NCI-H2029 (cell line): Measurements from ENCODE around the gene SLK.

ENCODE experiments used
- DNase-seq: peaks from one replicate; lab custom pipeline; 2025; lab: John Stamatoyannopoulos, UW

Gene SLK

GRCh38 chr10:103941801-103942200 lies 25.1 kb upstream of the SLK start:
- no peak for DNase-seq

DNA sequence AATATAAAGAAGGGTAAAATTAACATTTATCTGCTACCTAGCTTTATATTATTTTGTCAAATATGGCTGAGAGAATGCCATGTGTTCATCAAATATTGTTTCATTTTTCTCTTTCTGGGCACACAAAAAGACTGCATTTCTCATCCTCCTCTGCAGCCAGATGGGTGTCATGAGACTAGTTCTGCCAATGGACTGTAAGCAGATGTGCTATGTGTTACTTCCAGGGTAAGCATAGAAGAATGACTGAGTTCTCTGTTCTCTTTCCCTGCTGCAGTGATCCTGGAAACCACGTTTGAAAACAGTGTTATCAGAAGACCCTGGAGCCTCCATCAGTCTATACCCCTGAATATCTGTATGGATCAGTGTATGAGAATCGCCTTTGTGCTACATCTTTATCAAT lies 24.1 kb upstream of the SLK start:
- no peak for DNase-seq

- DNase-seq, result no peak
These were observed 19.0 kb upstream of the SLK start for GRCh38 chr10:103947799-103948516.

GRCh38 chr10:103949728-103950127 lies 17.2 kb upstream of the SLK start:
- no peak for DNase-seq

- no peak for DNase-seq
These were observed 15.8 kb upstream of the SLK start for GRCh38 chr10:103951183-103951582.

- DNase-seq, result peak; percentile 4
These were observed 15.0 kb upstream of the SLK start for GRCh38 chr10:103951942-103952341.

DNA sequence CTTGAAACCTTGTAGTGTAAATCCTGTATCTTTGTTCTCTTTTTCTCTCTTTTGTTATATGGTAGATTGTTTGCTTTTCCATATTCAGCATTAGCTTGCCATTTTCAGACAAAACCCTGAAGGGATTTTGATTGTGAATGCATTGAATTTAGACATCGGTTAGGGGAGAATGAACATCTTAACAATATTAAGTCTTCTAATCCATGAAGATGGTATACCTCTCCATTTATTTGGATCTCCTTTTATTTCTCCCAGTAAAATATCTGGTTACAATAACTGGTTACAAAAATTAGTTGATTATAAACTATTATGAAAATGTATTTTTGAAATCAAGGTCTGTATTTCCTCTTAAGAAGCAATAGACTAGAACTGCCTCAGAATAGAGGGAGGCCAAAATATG lies 12.4 kb upstream of the SLK start:
- no peak for DNase-seq

DNA sequence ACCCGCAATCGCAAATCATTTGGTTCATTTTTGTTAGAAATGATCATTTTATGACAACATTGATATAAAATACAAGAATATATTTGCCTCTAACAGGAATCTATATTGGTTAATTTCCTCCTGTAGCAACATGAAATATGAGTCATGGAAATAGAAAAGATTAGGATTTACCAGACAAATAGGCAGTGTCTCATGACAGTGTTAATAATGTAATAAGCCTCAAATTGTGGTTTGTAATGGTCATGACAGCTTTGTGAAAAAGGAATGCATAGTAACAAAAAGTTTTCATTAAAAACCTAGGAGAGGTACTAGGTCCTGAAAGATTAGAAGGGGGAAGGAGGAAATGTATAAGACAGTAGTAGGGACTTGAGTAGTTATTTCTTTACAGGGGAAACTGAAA lies 7.9 kb upstream of the SLK start:
- DNase-seq, result no peak

GRCh38 chr10:103960103-103960502 lies 6.8 kb upstream of the SLK start:
- no peak for DNase-seq

DNA sequence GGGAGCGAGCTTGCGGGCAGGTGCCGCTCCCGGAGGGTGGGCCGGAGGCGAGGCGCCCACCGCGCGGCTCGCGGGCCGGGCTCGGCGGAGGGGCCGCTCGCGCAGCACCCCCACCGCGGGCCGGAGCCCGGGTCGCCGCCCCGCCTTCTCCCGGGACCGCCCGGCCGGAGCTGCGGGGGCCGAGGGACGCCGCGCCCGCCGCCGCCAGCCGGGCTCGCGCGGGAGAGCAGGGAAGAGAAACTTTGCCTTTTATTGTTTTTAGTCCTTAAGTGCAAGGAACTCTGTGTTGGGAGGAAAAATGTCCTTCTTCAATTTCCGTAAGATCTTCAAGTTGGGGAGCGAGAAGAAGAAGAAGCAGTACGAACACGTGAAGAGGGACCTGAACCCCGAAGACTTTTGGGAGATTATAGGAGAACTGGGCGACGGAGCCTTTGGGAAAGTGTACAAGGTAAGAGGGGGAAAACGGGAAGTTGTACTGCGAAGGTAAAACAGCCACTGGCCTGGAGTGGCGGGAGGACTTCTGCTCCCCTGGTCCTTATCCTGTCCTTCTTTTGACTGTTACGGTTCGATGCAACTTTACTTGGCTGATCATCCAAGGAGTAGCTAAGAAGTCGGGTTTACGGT lies 620 bp downstream of the SLK start:
- DNase-seq, result no peak

DNA sequence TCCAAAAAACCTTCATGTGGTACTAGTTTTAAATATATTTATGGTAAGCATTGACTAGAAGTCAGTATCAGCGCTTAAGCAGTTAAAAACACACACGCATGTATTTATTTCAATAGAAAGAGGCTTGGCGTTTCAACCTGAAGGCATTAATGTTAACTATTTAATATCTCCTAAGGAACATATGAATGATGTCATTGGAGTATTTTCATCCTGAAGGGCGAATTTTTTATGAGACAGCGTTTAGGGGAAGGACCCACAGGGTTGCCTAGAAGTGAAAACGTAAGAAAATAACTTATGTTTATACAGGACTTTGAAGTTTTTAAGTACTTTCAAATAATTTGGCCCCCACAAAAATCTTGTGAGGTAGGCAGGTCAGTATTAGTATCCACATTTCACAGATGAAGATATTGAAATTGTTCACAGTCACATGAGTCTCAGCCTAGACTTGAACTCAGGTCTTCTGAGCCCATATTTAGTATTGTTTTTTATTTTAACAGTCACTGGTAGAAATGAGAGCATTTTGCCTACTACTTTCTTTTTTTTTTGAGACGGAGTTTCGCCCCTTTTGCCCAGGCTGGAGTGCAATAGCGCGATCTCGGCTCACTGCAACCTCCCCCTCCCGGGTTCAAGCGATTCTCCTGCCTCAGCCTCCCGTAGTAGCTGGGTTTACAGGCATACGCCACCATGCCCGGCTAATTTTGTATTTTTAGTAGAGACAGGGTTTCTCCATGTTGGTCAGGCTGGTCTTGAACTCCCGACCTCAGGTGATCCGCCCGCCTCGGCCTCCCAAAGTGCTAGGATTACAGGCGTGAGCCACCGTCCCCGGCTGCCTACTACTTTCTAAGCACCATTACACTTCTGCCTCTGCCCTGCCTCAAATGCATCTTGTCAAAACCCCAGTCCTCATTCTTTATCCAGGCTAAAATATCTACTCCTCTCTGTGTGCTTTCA lies 1.8 kb downstream of the SLK start:
- DNase-seq, result no peak

DNA sequence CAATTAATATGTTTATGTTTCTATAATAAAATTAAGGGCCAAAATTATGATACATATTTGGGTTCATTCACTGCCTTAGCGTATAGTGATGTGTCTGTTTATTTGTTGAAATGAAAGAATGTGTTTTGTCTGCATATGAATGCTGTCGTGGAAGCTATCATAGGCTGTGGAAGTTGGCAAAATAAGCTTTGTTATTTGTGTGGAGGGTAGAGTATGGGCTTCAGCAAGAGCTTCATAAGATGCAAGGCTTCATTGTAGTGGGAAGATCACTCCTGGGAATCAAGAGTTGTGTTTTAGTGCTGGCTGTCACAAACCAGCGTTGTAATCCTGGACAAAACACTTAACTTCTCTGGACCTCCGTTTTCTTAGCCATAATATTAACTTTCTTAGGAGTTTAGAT lies 2.5 kb downstream of the SLK start:
- no peak for DNase-seq

DNA sequence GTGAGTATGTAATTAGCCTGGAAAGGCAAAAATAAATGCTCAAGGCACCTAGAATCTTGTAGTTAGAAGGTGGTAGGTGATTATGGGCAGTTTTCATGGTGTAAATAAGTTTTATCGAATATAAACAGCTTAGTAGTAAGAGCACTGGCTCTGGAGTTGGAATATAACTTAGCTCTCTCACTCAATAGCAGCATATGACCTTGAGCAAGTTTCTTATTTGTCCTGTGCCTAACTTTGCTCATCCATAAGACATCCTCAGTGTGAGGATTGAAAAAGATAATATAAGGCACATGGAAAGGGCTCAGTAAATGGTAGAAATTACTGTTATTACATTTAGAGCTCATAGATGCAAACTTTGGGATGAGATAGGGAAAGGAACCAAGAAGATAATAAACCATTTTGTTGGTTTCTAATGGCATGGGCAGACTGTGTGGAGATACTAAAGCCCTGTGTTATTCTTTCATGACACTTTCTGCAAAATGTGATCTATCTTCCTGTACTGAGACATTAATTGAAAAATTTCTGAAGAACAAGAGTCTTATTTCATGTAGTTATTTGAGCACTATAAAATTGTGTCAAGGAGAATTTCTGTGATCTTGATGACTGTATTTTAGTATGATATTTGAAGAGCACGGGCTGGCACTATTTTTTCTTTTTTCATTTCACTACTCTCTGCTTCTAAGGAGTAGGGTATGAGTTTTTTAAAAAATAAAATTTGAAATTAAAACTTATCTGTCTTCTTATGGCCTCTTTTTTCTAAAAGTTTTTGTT lies 3.1 kb downstream of the SLK start:
- no peak for DNase-seq

DNA sequence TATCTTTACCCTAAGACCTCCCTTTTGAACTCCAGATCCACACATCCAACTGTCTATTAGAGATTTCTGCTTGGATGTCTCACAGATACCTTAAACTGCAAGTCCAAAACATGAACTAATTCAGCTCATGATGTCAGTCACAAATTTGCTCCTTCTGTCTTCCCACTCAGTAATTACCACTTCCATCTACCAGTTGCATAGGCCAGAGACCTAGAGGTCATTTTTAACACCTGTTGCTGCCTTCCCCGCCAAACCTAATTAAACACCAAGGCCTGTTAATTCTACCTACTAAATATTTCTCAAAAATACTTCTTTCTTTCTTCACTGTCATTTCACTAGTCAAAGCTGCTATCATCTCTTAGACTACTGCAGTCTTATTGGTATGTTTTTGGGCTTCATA lies 8.2 kb downstream of the SLK start:
- no peak for DNase-seq

DNA sequence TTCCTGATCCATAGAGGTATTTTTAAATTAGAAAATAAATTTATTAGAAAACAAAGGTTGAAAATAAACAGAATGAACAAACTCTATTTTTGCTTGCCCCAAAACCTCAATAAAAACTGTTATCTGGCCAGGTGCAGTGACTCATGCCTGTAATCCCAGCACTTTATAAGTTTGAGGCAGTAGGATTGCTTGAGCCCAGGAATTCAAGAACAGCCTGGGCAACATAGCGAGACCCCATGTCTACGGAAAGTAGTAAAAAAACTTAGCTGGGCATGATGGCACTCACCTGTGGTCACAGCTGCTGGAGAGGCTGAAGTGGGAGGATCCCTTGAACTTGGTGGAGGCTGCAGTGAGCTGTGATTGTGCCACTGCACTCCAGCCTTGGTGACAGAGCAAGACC lies 10.3 kb downstream of the SLK start:
- no peak for DNase-seq

DNA sequence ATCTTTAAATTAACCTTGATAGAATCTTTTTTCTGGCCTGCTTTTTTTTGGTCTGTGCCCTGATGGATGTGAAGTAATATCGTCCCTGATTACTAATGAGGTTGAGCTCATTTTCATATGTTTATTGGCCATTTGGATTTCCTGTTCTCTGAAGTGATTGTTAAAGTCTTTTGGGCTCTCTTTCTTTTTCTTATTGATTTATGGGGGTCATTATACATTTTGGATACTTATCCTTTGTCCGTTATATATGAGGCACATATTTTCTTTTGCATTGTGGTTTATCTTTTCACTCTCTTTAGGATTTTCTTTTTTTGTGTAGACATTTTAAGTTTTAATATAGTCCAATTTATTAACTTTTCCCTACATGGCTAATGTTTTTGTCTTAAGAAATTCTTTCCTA lies 12.6 kb downstream of the SLK start:
- no peak for DNase-seq

DNA sequence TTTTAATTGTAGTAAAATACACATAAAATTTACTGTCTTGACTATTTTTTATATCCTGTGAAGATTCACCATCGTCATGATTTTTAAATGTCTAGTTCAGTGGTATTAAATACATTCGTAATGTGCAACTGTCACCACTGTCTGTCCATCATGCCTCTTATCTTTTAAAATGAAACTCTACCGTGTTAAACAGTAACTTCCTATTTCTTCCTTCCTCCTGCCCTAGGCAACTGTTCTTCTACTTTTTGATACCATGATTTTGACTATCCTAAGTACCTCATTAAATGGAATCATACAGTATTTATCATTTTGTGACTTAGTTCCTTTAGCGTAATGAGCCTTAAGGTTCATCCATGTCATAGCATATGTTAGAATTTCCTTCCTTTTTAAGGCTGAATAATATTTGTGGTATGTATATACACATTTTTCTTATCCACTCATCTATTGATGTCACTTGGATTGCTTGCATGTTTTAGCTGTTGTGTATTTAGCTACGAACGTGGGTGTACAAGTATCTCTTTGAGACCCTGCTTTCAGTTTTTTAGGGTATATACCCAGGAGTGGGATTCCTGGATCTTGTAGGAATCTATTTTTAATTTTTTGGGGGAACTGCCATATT lies 13.5 kb downstream of the SLK start:
- no peak for DNase-seq

- DNase-seq, result no peak
These were observed 15.7 kb downstream of the SLK start for GRCh38 chr10:103982639-103983038.

DNA sequence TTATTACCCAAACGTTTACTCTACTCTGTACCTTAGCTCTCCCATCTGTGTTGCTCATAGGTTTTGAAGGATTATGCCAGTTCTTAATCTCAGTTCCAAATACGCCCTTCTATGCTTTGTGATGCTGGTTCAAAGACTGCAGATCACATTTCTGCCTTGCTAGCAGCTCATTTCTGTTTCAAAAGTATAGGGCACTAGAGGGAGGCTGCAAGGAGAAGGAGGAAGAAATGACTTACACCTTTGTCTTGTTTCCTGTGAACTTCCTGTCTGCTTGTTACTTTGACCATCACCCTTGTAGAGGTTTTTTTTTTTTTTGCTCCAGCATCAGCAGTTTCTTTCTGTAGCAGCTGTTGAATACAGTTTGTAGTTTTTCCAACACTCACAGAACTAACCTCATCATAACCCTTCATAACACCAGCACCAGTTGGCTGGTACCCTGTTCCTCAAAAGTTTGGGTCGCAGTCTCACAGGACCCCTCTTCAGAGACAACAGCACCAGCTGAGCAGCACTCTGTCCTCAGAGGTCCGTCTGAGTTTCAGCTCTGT lies 16.5 kb downstream of the SLK start:
- DNase-seq, result no peak

- no peak for DNase-seq
These were observed 18.8 kb downstream of the SLK start for GRCh38 chr10:103985726-103986125.

DNA sequence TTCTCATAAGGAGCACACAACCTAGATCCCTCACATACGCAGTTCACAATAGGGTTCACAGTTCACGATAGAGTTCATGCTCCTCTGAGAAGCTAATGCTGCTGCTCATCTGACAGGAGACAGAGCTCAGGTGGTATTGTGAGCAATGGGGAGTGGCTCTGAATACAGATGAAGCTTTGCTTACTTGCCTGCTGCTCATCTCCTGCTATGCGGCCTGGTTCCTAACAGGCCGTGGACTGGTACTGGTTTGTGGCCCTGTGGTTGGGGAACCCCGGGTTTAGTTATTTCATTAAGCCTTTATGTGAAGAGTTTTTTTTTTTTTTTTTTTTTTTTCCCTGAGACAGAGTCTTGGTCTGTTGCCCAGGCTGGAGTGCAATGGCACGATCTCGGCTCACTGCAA lies 19.4 kb downstream of the SLK start:
- no peak for DNase-seq
